HepG2 (cell line): ENCODE results near the gene THSD8. TPM values are rescaled to one million over a fixed set of nuclear protein-coding genes. Genes with fewer than 3 reads are reported as not detected.

ENCODE experiments used
- ASH2L ChIP-seq: fragments of 300-600, 200-600 bp; sonication (generic); IDR thresholded peaks from 2 replicates; pipeline ENCODE4 v1.7.0; 2017; ENCODE audit warnings: low read depth, mild to moderate bottlenecking, moderate library complexity, mixed read lengths, low read length; ENCODE audit not compliant: insufficient read length
- CBX5 ChIP-seq: sonication (generic); formaldehyde crosslinking; IDR thresholded peaks from 2 replicates; pipeline ENCODE4 v1.4.0; 2020; ENCODE audit warnings: missing genetic modification reagents, borderline replicate concordance
- CENPT ChIP-seq: sonication (generic); formaldehyde crosslinking; IDR thresholded peaks from 2 replicates; pipeline ENCODE4 v1.8.0; 2022; ENCODE audit warnings: low read depth, mild to moderate bottlenecking, moderate library complexity, missing genetic modification reagents
- EHMT2 ChIP-seq: fragments of 200-600 bp; sonication (generic); IDR thresholded peaks from 2 replicates; pipeline ENCODE4 v1.7.0; 2017; ENCODE audit warnings: antibody characterized with exemption, low read depth, low read length, borderline replicate concordance
- ELF3 ChIP-seq: IDR thresholded peaks from 2 replicates; pipeline ENCODE4 v1.6.1; 2016; ENCODE audit warnings: missing genetic modification reagents, missing compliant biosample characterization
- FOXC1 ChIP-seq: sonication (generic); formaldehyde crosslinking; IDR thresholded peaks from 2 replicates; pipeline ENCODE4 v1.8.0; 2022; ENCODE audit warnings: mild to moderate bottlenecking, missing genetic modification reagents, borderline replicate concordance
- HOXA7 ChIP-seq: sonication (generic); formaldehyde crosslinking; IDR thresholded peaks from 2 replicates; pipeline ENCODE4 v1.8.1; 2022; ENCODE audit warnings: mild to moderate bottlenecking, missing genetic modification reagents, moderate library complexity
- JARID2 ChIP-seq: sonication (generic); formaldehyde crosslinking; IDR thresholded peaks from 2 replicates; pipeline ENCODE4 v1.8.1; 2023; ENCODE audit warnings: missing genetic modification reagents, inconsistent platforms; ENCODE audit not compliant: insufficient replicate concordance
- JUND ChIP-seq: sonication (generic); formaldehyde crosslinking; IDR thresholded peaks from 2 replicates; pipeline ENCODE4 v1.8.0; 2022; ENCODE audit warnings: mild to moderate bottlenecking, missing genetic modification reagents
- KDM2A ChIP-seq: sonication (generic); formaldehyde crosslinking; IDR thresholded peaks from 2 replicates; pipeline ENCODE4 v1.4.0; 2020; ENCODE audit warnings: low read depth, missing genetic modification reagents, borderline replicate concordance
- MAFG ChIP-seq: sonication (generic); formaldehyde crosslinking; IDR thresholded peaks from 2 replicates; pipeline ENCODE4 v1.5.1; 2020; ENCODE audit warnings: mild to moderate bottlenecking, missing genetic modification reagents
- MTF2 ChIP-seq: sonication (generic); formaldehyde crosslinking; IDR thresholded peaks from 2 replicates; pipeline ENCODE4 v1.5.0; 2020; ENCODE audit warnings: missing genetic modification reagents, borderline replicate concordance
- PLRG1 ChIP-seq: fragments of 450-650 bp; conservative IDR thresholded peaks from 2 replicates; pipeline ENCODE4 v1.6.1; 2016
- RAD51 ChIP-seq: fragments of 450-650 bp; IDR thresholded peaks from 2 replicates; pipeline ENCODE4 v1.6.1; 2016; ENCODE audit warnings: borderline replicate concordance
- RNF2 ChIP-seq: fragments of 450-650 bp; conservative IDR thresholded peaks from 2 replicates; pipeline ENCODE4 v1.6.1; 2016; ENCODE audit warnings: low read depth
- SP4 ChIP-seq: sonication (generic); formaldehyde crosslinking; IDR thresholded peaks from 2 replicates; pipeline ENCODE4 v1.8.1; 2023; ENCODE audit warnings: mild to moderate bottlenecking, missing genetic modification reagents
- SYNCRIP ChIP-seq: fragments of 200-400 bp; formaldehyde crosslinking; IDR thresholded peaks from 2 replicates; pipeline ENCODE4 v1.6.1; 2018; ENCODE audit warnings: mild to moderate bottlenecking, low read depth, low read length; ENCODE audit not compliant: insufficient read depth
- TAF1 ChIP-seq: sonication (generic); formaldehyde crosslinking; IDR thresholded peaks from 2 replicates; pipeline ENCODE4 v1.4.0; 2020; ENCODE audit warnings: missing genetic modification reagents
- THAP11 ChIP-seq: IDR thresholded peaks from 2 replicates; pipeline ENCODE4 v1.6.1; 2016; ENCODE audit warnings: missing biosample characterization, missing genetic modification reagents
- ZFX ChIP-seq: sonication (generic); formaldehyde crosslinking; IDR thresholded peaks from 2 replicates; pipeline ENCODE4 v1.4.0; 2020; ENCODE audit warnings: mild to moderate bottlenecking, low read depth, missing genetic modification reagents, moderate library complexity
- ZNF12 ChIP-seq: sonication (generic); formaldehyde crosslinking; IDR thresholded peaks from 2 replicates; pipeline ENCODE4 v1.5.0; 2020; ENCODE audit warnings: missing genetic modification reagents
- ZNF326 ChIP-seq: sonication (generic); formaldehyde crosslinking; IDR thresholded peaks from 2 replicates; pipeline ENCODE4 v1.4.0; 2020; ENCODE audit warnings: missing genetic modification reagents, borderline replicate concordance
- ZNF33A ChIP-seq: sonication (generic); formaldehyde crosslinking; IDR thresholded peaks from 2 replicates; pipeline ENCODE4 v1.5.1; 2020; ENCODE audit warnings: missing genetic modification reagents, mild to moderate bottlenecking, moderate library complexity, borderline replicate concordance
- ZNF501 ChIP-seq: sonication (generic); formaldehyde crosslinking; IDR thresholded peaks from 2 replicates; pipeline ENCODE4 v1.5.1; 2020; ENCODE audit warnings: mild to moderate bottlenecking, moderate library complexity, missing genetic modification reagents
- ZNF605 ChIP-seq: sonication (generic); formaldehyde crosslinking; IDR thresholded peaks from 2 replicates; pipeline ENCODE4 v1.8.0; 2022; ENCODE audit warnings: mild to moderate bottlenecking, missing genetic modification reagents
- ZNF782 ChIP-seq: sonication (generic); formaldehyde crosslinking; IDR thresholded peaks from 2 replicates; pipeline ENCODE4 v1.4.0; 2020; ENCODE audit warnings: missing genetic modification reagents, mild to moderate bottlenecking, borderline replicate concordance
- ZSCAN21 ChIP-seq: sonication (generic); formaldehyde crosslinking; IDR thresholded peaks from 2 replicates; pipeline ENCODE4 v1.8.0; 2022; ENCODE audit warnings: mild to moderate bottlenecking, missing genetic modification reagents, moderate library complexity, borderline replicate concordance
- polyA plus RNA-seq, 8 experiments: library from polyadenylated mRNA; depleted of rRNA in 3 of 8; stranded (reverse) in 7 of 8; unstranded in 1 of 8; fragments of >200 nt; fragmentation: Illumina TruSeq in 4 of 8; extraction: Trizol in 4 of 8; gene quantifications; 2 replicates each; pipeline versions ENCODE4 v1.2.1 to v1.2.3, GENCODE V29; 2011 to 2016; ENCODE audit warnings: low read depth in 4 of 8, missing spikeins in 1 of 8, mixed read lengths in 1 of 8; ENCODE audit not compliant: insufficient read depth in 1 of 8
- total RNA-seq, 5 experiments: library from RNA; depleted of rRNA; stranded (reverse); fragments of >200 nt; fragmentation: Illumina TruSeq; extraction: Trizol; gene quantifications; 2 replicates each; pipeline ENCODE4 v1.2.3, GENCODE V29; 2016; ENCODE audit warnings: low read depth in 1 of 5
- TF ChIP-seq, protein P1 (sequence below): IDR thresholded peaks from 2 replicates; pipeline ENCODE4 v1.6.1; 2016; ENCODE audit warnings: mild to moderate bottlenecking, missing biosample characterization, missing genetic modification reagents
- TF ChIP-seq, protein P2 (sequence below): IDR thresholded peaks from 2 replicates; pipeline ENCODE4 v1.6.1; 2016; ENCODE audit warnings: mild to moderate bottlenecking

The THSD8 gene
- total and polyA plus RNA-seq, 2 of the 13 experiments (the other 11 are each of a cell fraction or from before 2014, with no cell fraction given) = 4.8 to 14.9 TPM

DNA sequence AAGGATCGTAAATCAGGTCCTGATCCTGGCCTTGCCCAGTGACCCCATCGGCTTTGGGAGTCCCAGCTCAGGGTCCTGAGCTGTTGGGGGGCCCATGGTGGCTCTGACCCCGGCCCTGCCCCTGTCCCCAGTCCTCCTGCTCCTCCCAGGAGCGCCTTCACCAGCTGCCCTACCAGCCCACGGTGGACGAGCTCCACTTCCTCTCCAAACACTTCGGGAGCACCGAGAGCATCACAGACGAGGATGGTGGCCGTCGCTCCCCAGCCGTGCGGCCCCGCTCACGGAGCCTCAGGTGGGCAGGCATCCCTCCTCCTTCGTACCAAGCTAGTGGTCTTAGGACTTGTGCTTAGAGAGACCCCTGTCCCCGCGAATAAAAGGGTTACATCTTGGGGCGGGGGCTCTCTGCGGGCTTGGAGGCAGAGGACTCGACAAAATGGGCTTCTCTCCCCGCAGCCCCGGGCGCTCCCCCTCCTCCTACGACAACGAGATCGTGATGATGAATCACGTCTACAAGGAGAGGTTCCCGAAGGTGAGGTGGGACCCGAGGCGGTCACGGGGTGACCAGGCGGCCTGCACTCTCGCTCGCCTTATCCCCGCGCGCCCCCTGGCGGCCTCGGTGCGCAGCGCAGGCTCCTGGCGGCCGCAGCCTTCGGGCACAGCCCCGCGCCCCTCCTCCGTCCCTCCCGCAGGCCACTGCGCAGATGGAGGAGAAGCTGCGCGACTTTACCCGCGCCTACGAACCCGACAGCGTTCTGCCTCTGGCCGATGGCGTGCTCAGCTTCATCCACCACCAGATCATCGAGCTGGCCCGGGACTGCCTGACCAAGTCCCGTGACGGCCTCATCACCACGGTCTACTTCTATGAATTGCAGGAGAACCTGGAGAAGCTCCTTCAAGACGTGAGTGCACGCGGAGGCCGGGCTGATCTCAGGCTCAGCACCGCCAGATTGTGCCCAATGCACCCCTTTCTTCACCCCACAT is 45.6 kb downstream of the THSD8 start (continued):
- TF ChIP-seq, protein P1, sequence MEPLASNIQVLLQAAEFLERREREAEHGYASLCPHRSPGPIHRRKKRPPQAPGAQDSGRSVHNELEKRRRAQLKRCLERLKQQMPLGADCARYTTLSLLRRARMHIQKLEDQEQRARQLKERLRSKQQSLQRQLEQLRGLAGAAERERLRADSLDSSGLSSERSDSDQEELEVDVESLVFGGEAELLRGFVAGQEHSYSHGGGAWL = 0 out of 2 replicates have a peak, but pooled peaks have one; percentile 13
- TF ChIP-seq ZNF12 (CRISPR knock-in tag) (no peak), CENPT (CRISPR knock-in tag) (no peak), ZFX (CRISPR knock-in tag) (peak; percentile 57), PLRG1 (no peak), KDM2A (CRISPR knock-in tag) (peak; percentile 79), EHMT2 (no peak), JARID2 (CRISPR knock-in tag) (no peak), RNF2 (no peak), TAF1 (CRISPR knock-in tag) (no peak), ZNF33A (CRISPR knock-in tag) (no peak), MAFG (no peak), FOXC1 (CRISPR knock-in tag) (peak; percentile 77; the same call in 1 of the 2 replicates), ZNF782 (no peak), ZSCAN21 (CRISPR knock-in tag) (peak; percentile 77), ZNF605 (CRISPR knock-in tag) (no peak), ZNF326 (CRISPR knock-in tag) (no peak), ASH2L (no peak), SYNCRIP (no peak), SP4 (CRISPR knock-in tag) (no peak), RAD51 (no peak), THAP11 (CRISPR knock-in tag) (peak; percentile 68), JUND (CRISPR knock-in tag) (no peak), CBX5 (CRISPR knock-in tag) (no peak), HOXA7 (CRISPR knock-in tag) (no peak), MTF2 (CRISPR knock-in tag) (no peak), ZNF501 (CRISPR knock-in tag) (0 out of 2 replicates have a peak, but pooled peaks have one; percentile 14), ELF3 (peak; percentile 39; the same call in 1 of the 2 replicates)
- TF ChIP-seq, protein P2, sequence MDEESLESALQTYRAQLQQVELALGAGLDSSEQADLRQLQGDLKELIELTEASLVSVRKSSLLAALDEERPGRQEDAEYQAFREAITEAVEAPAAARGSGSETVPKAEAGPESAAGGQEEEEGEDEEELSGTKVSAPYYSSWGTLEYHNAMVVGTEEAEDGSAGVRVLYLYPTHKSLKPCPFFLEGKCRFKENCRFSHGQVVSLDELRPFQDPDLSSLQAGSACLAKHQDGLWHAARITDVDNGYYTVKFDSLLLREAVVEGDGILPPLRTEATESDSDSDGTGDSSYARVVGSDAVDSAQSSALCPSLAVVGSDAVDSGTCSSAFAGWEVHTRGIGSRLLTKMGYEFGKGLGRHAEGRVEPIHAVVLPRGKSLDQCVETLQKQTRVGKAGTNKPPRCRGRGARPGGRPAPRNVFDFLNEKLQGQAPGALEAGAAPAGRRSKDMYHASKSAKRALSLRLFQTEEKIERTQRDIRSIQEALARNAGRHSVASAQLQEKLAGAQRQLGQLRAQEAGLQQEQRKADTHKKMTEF (CRISPR knock-in tag) = peak; percentile 43; the same call in 1 of the 2 replicates
